ENCODE results near the gene FILIP1L.

GRCh38 chr3:99817047-99817436 lies 297.3 kb downstream of the FILIP1L start:
- TF ChIP-seq CTCF (conservative IDR thresholded peaks at IDR 0.05; ENCODE audit: low read depth, low read length) = no peak
- TF ChIP-seq POLR2A (IDR thresholded peaks at IDR 0.05; ENCODE audit: low read depth, low read length) = no peak
- no peak for TF ChIP-seq RFX5 (IDR thresholded peaks at IDR 0.05; ENCODE audit: low read depth, low read length)
- no peak for TF ChIP-seq USF2 (IDR thresholded peaks at IDR 0.05; ENCODE audit: low read depth, low read length)
- TF ChIP-seq MAFK (IDR thresholded peaks at IDR 0.05; ENCODE audit: low read depth, low read length) = no peak

All from IMR-90 (cell line).